Ecto neural progenitor cell (in vitro differentiated cells): ENCODE data around the gene LRRC3.
A peak's percentile ranks its signal among the peaks of the same experiment; 100 is the strongest.
"Not testable (repeated sequence)": the region's sequence is repeated elsewhere in the genome, so short reads cannot be mapped to it uniquely, and the experiment has no call there.

Source experiments
- DNase-seq: peaks from one replicate; pipeline ENCODE4 v3.0.0-alpha.2; 2018; ENCODE audit warnings: low spot score

The LRRC3 gene

GRCh38 chr21:44496564-44497550 is 41.5 kb downstream of the LRRC3 start:
- DNase-seq = no peak

DNA sequence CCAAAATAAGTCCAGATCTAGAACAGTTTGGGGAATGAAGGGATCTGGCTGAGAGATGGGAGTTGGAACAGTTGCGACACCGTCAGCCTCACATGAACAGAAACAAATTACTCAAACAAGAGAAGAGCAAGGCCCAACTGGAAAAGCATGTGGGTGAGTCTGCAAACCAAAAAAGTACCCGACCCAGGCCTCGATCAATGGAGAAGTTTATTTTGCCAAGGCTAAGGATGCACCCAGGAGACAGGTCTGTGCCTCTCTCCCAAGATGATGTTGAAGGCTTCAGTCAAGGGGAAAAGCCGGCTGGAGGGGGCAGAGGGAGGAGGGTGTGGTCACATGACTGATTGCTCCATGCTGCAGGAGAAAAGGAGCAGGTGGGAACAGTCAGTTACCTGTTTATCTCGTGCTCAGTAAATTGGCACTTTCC is 42.4 kb downstream of the LRRC3 start:
- no peak for DNase-seq

DNA sequence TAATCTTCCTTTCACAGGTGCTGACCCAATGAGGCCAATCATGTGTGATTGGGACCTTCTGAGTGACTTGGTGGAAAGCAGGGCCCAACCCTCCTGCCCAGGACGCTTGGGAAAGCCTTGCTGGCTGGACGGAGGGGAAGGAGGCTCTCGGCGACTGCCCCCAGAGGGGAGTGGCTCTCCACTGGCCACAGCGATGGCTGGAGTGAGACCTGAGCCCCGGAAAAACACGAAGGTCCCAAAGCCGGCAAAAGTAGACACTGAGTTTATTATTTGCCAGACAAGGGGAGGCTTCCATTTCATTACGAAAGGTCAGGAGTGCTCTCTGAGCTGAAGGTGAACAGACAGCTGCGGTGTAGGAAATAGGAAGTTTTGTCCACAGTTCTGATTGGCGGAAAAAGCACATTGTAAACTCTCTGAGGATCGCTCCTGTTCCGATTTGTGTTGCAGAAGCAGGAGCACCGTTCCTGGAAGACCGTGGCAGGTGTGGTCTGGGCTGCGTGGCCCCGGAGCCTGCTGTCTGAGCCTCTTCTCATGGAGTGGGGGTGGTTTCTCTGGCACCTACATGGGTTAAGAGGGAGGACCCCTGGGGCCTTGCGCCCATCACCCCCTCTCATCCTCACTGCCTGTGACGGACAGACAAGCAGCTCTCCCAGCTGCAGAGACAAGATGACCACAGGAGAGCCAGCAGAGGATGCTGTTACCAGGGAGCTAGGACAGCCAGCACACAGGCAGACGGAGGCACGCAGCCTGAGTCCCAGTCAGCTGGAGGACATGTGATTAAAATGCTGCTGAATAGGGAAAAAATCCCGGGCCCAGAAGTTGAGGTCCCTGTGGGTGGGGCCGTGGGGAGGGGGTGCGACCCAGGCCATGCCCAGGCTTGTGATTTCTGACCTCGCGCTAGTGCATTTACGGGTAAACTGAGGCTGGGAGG is 43.2 kb downstream of the LRRC3 start:
- DNase-seq = no peak

DNA sequence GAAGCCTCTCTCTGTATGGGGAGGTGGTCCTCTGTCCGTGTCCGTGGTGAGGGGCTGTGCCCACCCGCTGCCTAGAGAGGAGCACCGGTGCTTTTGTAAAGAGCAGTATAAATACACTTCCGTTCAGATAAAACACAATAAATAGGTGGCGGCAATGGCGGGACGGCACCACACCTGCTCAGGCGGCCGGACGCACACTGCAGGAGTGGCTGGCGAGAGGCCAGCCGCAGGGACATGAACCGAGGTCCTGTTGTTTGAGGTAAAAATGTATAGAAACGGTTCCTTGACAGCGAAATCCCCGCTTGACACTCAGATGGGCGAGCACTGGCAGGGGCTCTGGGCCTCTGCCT is 43.9 kb downstream of the LRRC3 start:
- DNase-seq = no peak

- DNase-seq = no peak
Measured at GRCh38 chr21:44499631-44500030, 44.3 kb downstream of the LRRC3 start.

DNA sequence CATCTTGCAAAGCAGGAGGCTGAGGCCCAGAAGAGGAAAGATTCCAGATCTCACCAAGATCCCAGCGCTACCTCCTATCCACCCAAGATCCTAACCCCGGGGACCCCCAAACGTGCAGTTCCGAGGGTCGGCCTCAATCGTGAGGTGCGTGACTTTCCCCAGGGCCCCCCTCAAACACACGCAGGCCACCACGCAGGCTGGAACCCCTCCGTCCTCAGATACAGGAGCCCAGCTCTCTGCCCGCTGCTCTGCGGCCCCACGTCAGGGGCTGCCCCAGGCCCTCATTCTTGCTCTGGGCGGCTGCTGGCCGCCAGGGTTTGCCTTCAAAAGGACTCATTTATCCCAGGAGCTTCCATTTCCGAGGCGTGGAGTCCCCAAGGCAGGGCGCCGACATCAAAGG is 44.8 kb downstream of the LRRC3 start:
- no peak for DNase-seq

- DNase-seq = no peak
Measured at GRCh38 chr21:44502171-44502958, 47.1 kb downstream of the LRRC3 start.

- DNase-seq = not testable (repeated sequence)
Measured at GRCh38 chr21:44503006-44503889, 47.9 kb downstream of the LRRC3 start.

DNA sequence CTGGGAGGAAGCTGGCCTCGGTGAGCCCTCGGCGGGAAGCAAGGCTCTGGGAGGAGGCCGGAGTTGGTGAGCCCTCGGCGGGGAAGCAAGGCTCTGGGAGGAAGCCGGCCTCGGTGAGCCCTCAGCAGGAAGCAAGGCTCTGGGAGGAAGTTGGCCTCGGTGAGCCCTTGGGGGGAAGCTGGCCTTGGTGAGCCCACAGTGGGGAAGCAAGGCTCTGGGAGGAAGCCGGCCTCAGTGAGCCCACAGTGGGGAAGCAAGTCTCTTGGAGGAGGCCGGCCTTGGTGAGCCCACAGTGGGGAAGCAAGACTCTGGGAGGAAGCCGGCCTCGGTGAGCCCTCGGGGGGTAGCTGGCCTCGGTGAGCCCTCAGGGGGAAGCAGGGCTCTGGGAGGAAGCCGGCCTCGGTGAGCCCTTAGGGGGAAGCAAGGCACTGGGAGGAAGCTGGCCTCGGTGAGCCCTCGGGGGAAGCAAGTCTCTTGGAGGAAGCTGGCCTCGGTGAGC is 48.6 kb downstream of the LRRC3 start:
- no peak for DNase-seq

- no peak for DNase-seq
Measured at GRCh38 chr21:44505673-44506278, 50.5 kb downstream of the LRRC3 start.

DNA sequence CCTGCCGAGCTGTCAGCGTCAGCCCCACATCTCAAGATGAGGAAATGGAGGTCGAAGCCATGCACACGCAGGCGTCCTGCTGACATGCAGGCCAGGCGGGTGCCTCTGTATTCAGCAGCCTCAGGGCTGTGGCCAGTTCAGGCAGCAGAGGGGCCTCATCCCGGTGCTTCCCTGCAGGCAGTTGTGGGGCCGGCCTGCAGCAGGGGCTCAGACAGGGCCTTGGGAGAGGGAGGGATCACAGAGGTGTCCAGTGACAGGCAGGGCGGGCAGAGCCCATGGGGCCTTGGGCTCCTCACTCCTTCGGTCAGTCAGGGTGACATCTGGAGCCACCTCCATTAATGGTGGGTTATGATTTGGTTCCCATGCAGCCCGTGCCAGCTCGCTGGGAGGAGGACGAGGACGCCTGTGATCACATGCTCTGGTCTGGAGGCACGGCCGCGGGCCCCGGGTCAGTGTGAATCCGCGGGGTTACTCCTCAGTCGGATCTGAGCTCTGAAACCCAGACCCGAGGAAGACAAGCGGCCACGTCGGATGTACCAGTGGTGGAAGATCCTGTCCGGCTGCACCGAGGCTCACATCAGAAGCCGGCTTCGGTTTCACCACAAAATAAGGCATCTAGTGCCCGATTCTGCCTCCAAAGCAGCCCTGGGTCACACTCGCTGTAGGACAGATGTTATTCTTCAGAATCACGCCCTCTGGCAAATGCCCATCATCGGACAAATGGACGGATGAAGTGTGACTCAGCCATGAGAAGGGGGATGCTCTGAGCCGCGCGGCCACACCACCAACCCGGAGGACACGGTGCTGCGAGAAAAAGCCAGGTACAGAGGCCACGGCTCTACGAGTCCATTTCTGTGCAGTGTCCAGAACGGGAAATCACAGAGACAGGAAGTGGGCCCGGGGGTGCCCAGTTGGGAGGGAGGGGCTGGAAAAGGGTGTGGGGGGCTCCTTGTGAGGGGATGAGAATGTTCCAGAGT is 51.3 kb downstream of the LRRC3 start:
- DNase-seq = no peak

GRCh38 chr21:44507673-44508425 is 52.5 kb downstream of the LRRC3 start:
- DNase-seq = no peak

GRCh38 chr21:44508426-44508710 is 53.1 kb downstream of the LRRC3 start:
- no peak for DNase-seq

DNA sequence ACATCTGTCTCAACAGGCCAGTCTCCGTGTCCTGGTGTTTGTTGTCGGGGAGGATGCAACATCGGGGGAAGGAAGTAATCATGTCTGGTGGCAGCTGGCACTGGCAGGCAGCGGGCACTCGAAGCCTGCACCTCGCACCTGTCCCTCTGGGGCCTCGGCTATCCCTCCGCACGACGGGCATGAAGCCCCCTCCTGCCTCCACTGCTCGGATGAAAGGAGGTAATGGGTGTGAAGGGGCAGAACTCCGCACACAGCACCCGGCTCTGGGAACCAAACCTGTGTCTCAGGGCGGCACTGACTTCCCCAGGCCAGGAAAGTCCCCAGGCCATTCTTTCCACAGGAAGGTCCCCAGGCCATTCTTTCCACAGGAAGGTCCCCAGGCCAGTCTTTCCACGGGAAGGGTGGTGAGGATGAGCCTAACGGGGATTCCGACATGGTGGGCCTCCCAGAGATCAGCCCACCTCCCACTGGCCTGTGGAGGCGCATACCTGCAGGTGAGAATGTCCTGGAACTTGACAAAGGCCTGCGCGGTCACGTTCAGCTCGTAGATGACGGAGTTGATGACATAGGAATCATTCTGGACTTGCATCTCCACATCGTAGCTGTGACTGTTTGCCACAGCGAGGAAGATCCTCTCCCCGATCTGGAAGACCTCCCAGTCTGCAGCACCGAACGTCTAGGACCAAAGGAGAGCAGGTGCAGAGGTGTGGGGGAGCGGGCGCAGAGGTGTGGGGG is 53.6 kb downstream of the LRRC3 start:
- DNase-seq = no peak

DNA sequence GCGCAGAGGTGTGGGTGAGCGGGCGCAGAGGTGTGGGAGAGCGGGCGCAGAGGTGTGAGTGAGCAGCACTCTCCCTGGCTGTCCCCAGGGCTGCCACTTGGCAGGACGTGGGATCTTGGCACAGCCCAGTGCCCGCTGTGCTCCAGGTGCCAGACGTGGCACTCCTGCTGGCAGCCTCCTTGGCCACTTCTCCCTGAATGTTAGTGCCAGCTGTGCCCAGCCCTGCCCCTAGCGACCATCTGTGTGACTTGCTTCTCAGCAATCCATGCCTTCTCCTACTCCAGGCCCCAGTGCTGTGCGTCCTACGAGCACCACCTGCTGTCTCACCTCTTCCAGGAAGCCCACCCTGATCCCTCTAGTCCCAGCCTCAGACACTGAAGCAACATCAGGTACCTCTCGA is 54.2 kb downstream of the LRRC3 start:
- no peak for DNase-seq

- DNase-seq = no peak
Measured at GRCh38 chr21:44510109-44510507, 54.8 kb downstream of the LRRC3 start.

DNA sequence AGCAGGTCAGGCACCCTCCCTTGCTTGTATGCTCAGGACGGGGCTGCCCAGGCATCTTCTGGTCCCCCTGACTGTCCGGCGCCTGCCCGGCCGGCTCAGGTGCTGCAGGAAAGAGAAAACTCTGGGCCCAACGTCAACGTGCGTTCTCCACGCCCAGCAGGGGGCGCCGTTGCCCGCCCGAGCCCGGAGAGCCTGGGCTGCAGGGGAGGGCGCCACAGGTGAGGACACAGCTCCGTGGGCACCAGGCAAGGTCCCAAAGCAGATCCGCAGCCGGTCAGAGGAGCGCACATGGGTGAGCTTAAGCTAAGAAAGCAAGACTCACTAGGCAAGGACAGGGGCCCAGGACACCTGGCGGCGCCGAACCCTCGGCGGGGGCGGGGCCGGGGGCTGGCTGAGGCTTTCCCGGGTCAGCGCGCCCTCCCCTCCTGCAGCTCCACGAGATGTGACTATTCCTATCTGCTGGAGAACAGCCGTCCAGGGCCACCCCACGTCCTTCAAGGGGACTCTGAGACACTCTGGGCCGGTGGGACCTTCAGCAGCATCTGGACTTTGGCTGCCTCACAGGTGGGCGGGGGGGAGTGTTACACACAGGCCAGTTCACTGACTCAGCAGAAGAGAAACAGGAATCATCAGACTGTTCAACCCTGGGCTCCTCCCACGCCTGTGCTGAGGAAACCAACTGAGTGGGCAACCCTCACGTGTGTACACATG is 55.4 kb downstream of the LRRC3 start:
- DNase-seq = peak; percentile 85
